GM20000 (cell line): ENCODE measurements around the gene TCEAL7.

ENCODE experiments used
- DNase-seq: peaks from one replicate; pipeline ENCODE4 v3.0.0; 2012; ENCODE audit warnings: low spot score
- TF ChIP-seq, protein P1 (sequence below): IDR thresholded peaks from 2 replicates; pipeline ENCODE4 v1.5.1; 2012; ENCODE audit warnings: mild to moderate bottlenecking, control low read depth; ENCODE audit errors: extremely low read depth, missing control alignments

The TCEAL7 gene

DNA sequence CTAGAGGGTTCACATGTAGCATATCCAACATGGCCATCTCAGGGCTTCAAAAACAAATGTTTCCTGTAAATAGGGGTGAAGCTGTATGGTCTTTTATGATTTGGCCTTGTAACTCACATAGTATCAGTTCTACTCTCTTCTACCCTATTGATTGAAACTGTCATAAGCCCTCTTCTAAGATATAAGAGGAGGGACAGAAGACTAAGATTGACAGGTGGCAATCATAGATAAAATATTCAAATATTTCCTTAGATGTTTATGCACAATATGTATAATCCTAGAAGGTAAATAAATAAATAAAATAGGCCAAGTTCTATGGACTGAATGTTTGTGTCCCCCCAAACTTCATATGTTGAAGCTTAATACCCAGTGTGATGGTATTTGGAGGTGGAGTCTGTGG lies 39.4 kb downstream of the TCEAL7 start:
- TF ChIP-seq, protein P1, sequence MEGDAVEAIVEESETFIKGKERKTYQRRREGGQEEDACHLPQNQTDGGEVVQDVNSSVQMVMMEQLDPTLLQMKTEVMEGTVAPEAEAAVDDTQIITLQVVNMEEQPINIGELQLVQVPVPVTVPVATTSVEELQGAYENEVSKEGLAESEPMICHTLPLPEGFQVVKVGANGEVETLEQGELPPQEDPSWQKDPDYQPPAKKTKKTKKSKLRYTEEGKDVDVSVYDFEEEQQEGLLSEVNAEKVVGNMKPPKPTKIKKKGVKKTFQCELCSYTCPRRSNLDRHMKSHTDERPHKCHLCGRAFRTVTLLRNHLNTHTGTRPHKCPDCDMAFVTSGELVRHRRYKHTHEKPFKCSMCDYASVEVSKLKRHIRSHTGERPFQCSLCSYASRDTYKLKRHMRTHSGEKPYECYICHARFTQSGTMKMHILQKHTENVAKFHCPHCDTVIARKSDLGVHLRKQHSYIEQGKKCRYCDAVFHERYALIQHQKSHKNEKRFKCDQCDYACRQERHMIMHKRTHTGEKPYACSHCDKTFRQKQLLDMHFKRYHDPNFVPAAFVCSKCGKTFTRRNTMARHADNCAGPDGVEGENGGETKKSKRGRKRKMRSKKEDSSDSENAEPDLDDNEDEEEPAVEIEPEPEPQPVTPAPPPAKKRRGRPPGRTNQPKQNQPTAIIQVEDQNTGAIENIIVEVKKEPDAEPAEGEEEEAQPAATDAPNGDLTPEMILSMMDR = no peak
- no peak for DNase-seq

DNA sequence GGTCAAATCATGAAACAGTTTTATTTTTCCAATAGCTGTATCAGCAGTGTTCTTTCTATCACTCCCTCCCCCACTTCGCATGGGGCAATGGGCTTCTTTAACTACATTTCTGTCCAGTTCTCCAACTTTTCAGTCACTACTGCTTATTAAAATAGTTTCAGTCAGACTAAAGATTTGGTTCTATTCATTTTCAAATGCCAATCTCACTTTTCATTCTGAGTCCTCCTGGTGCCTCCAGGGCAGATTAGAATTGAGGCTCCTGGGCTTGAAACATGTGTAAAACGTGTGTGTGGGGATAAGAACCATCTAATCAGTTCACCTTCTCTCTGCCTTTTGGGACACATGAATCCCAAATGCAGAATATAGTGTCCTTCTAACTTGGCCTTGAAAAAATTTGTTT lies 42.8 kb downstream of the TCEAL7 start:
- no peak for DNase-seq
- TF ChIP-seq, protein P1 = no peak

DNA sequence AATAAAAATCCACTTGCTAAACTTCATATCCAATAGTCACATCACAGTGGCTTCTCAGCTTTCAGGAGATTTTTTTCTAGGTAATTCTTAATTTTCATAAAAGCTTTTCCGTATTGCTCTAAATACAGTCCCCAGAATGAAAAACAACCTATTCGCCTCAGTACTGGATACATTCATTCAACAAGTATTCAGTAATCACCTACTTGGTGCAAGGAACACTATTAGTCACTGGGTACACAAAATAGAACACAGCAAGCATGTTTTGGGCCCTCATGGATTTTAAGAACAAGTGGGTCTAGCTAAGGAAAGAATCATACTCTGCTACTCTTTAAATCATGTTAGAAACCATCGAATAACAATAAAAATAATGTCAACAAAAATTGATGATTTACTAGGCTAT lies 43.5 kb downstream of the TCEAL7 start:
- no peak for DNase-seq
- TF ChIP-seq, protein P1 = no peak

DNA sequence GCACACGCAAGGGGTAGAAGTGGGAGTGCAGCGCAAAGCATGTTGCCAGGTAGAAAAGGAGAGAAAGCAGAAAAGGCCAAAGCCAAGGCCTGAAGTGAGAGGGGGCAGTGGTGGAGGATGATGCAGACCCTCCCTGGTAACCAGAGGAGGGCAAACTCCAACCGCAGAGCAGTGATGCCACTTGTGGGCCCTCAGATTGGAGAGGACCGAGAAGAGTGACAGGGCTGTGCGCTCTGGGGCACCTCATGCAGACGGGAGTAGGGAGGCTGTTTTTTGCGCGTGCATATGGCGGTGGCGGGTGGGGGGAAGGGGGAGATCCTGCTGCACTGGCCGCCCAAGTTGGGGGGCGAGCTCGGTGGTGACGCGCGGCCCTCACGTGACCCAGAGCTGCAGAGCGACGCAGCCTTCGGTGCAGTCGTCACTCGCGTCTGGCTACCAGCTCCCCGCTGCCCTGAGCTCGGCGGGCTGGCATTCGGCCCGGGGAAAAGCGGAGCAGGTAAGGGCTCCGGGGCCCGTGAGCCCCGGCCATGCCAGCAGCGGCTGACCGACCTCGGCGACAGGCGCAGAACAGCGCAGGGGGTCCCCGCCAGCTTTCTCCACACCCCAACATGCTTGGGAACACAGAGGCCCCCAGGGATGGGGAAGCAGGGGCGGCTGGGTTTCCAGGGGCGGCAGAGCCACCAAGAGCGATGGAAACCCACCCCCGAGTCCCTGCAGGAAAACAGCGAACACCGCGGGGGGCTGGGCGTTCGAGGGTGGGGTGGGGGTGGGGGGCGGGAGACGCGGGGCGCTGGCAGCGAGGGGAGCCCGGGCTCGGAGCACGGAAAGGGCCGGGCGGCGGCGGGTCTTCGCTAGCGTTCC lies 46.3 kb downstream of the TCEAL7 start, which contains the start of gene BEX3:
Gene BEX3, plus strand, starts transcription at position 421 of the 861 bp plus-strand sequence. CDS start 984 bp downstream, outside the sequence.
- DNase-seq = no peak

DNA sequence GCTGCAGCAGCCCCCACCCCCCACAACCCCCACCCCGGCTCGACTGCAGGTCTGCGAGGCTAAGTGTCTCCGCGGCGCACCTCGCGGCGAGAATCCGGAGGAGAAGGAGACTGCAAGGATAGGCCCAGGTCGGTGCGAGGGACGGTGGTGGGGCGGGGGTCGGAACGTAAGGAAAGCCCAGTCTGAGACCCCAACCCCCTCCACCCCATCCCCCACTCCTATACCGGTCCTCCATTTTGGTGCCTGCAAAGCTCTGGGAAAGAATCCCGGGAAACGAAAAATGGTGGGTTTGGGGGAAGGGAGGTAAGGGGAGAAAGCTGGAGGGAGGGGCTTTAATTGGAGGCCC lies 46.9 kb downstream of the TCEAL7 start:
- DNase-seq = no peak
- TF ChIP-seq, protein P1 = no peak

More for the DNA sequence above, 46.3 kb downstream of the TCEAL7 start, which contains the start of gene BEX3:
- TF ChIP-seq, protein P1 = no peak

DNA sequence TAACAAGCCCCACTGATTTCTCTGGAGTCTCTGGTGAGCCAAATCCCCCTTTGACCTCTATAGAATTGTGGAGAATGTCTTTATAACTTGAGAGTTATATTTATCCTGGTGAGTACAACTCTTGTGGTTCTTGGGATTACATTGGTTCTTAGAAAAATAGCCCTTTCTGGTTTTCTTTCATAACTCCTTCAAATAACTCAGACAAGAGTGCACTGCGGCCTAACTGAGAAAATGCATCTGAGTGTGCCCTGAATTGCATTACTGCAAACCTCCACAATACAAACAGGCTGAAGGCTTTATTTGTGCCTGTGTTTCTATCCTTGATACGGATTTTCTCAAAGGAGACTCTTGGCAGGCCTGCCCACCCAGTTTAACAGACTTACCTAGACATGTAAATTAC lies 49.0 kb downstream of the TCEAL7 start:
- DNase-seq = no peak
- TF ChIP-seq, protein P1 = no peak
